ENCODE data around the gene ZNF407.

The ZNF407 gene

GRCh38 chr18:74679006-74679678, 81.5 kb downstream of the ZNF407 start:
- FAIRE-seq, result no peak

GRCh38 chr18:74679679-74680076, 82.0 kb downstream of the ZNF407 start:
- no peak for FAIRE-seq

- no peak for FAIRE-seq
Measured at GRCh38 chr18:74682141-74682990, 84.7 kb downstream of the ZNF407 start.

- FAIRE-seq, result no peak
Measured at GRCh38 chr18:74682991-74683297, 85.3 kb downstream of the ZNF407 start.

- FAIRE-seq, result no peak
Measured at GRCh38 chr18:74683573-74683972, 85.9 kb downstream of the ZNF407 start.

- FAIRE-seq, result no peak
Measured at GRCh38 chr18:74689251-74689650, 91.6 kb downstream of the ZNF407 start.

- no peak for FAIRE-seq
Measured at GRCh38 chr18:74692367-74693013, 94.8 kb downstream of the ZNF407 start.

GRCh38 chr18:74694436-74694835, 96.8 kb downstream of the ZNF407 start:
- FAIRE-seq, result no peak

GRCh38 chr18:74695170-74695569, 97.5 kb downstream of the ZNF407 start:
- no peak for FAIRE-seq

GRCh38 chr18:74698881-74699280, 101.2 kb downstream of the ZNF407 start:
- no peak for FAIRE-seq

- peak; percentile 25 for FAIRE-seq
Measured at GRCh38 chr18:74699455-74699854, 101.8 kb downstream of the ZNF407 start.

- no peak for FAIRE-seq
Measured at GRCh38 chr18:74702950-74703349, 105.3 kb downstream of the ZNF407 start.

- FAIRE-seq, result no peak
Measured at GRCh38 chr18:74708169-74708568, 110.5 kb downstream of the ZNF407 start.

GRCh38 chr18:74709452-74709851, 111.8 kb downstream of the ZNF407 start:
- no peak for FAIRE-seq

GRCh38 chr18:74714120-74714519, 116.5 kb downstream of the ZNF407 start:
- FAIRE-seq, result no peak

- no peak for FAIRE-seq
Measured at GRCh38 chr18:74714791-74715190, 117.1 kb downstream of the ZNF407 start.

- FAIRE-seq, result no peak
Measured at GRCh38 chr18:74715306-74715705, 117.6 kb downstream of the ZNF407 start.

GRCh38 chr18:74715865-74716712, 118.4 kb downstream of the ZNF407 start:
- FAIRE-seq, result no peak

- no peak for FAIRE-seq
Measured at GRCh38 chr18:74718312-74718711, 120.6 kb downstream of the ZNF407 start.

GRCh38 chr18:74722237-74722636, 124.6 kb downstream of the ZNF407 start:
- FAIRE-seq, result no peak

- peak; percentile 77 for FAIRE-seq
Measured at GRCh38 chr18:74724186-74724585, 126.5 kb downstream of the ZNF407 start.

GRCh38 chr18:74725690-74726089, 128.0 kb downstream of the ZNF407 start:
- no peak for FAIRE-seq

- FAIRE-seq, result no peak
Measured at GRCh38 chr18:74728586-74728985, 130.9 kb downstream of the ZNF407 start.
